Neural cell (in vitro differentiated cells): Measurements from ENCODE around the gene GPC3. TPM values are rescaled to one million over a fixed set of nuclear protein-coding genes. Genes with fewer than 3 reads are reported as not detected.

Source experiments
- H2AFZ ChIP-seq: fragments of 200-600, 300-800 bp; sonication (generic), shearing (Covaris generic); 2 replicates; pipeline ENCODE4 v1.6.0; 2014; ENCODE audit warnings: low read depth, mild to moderate bottlenecking, antibody characterized with exemption, low read length, moderate library complexity
- H3F3A ChIP-seq: fragments of 200-600 bp; shearing (Covaris generic); 2 replicates; pipeline ENCODE4 v1.6.1; 2016; ENCODE audit warnings: mild to moderate bottlenecking, moderate library complexity, mixed read lengths, antibody characterized with exemption, low read length; ENCODE audit not compliant: insufficient read depth, poor library complexity, severe bottlenecking
- H3K27ac ChIP-seq: fragments of 200-600, 300-800 bp; sonication (generic), shearing (Covaris generic); 2 replicates; pipeline ENCODE4 v1.5.1; 2014; ENCODE audit warnings: mild to moderate bottlenecking, low read length, moderate library complexity
- H3K27me3 ChIP-seq: fragments of 300-800, 200-600 bp; sonication (generic), shearing (Covaris generic); 2 replicates; pipeline ENCODE4 v1.6.0; 2014; ENCODE audit warnings: mild to moderate bottlenecking, low read depth, low read length, moderate library complexity; ENCODE audit not compliant: insufficient read depth
- H3K36me3 ChIP-seq: fragments of 300-800, 200-600 bp; sonication (generic), shearing (Covaris generic); 2 replicates; pipeline ENCODE4 v1.5.1; 2014; ENCODE audit warnings: mild to moderate bottlenecking, antibody characterized with exemption, low read length, moderate library complexity; ENCODE audit not compliant: insufficient read depth
- H3K4me2 ChIP-seq: fragments of 300-800, 200-600 bp; sonication (generic), shearing (Covaris generic); 2 replicates; pipeline ENCODE4 v1.6.0; 2014; ENCODE audit warnings: mild to moderate bottlenecking, low read length
- H3K4me3 ChIP-seq: fragments of 300-800, 200-600 bp; sonication (generic), shearing (Covaris generic); 2 replicates; pipeline ENCODE4 v1.5.1; 2014; ENCODE audit warnings: mild to moderate bottlenecking, low read length, moderate library complexity
- H3K79me2 ChIP-seq: fragments of 200-600 bp; shearing (Covaris generic); replicated peaks from 2 replicates; pipeline ENCODE4 v1.6.0; 2014; ENCODE audit warnings: mild to moderate bottlenecking, low read length, moderate library complexity; ENCODE audit not compliant: insufficient read depth
- H3K9ac ChIP-seq: fragments of 300-800, 200-600 bp; sonication (generic), shearing (Covaris generic); 2 replicates; pipeline ENCODE4 v1.6.1; 2016; ENCODE audit warnings: mild to moderate bottlenecking, low read length, mixed read lengths
- H3K9me2 ChIP-seq: fragments of 200-600 bp; shearing (Covaris generic); 2 replicates; pipeline ENCODE4 v1.6.1; 2016; ENCODE audit warnings: mild to moderate bottlenecking, low read length, mixed read lengths; ENCODE audit not compliant: insufficient read depth
- H3K9me3 ChIP-seq: fragments of 200-600, 300-800 bp; sonication (generic), shearing (Covaris generic); 2 replicates; pipeline ENCODE4 v1.6.1; 2016; ENCODE audit warnings: mild to moderate bottlenecking, mixed run types, low read length, moderate library complexity, mixed read lengths
- H4K20me1 ChIP-seq: fragments of 200-600 bp; shearing (Covaris generic); 2 replicates; pipeline ENCODE4 v1.6.1; 2016; ENCODE audit warnings: mild to moderate bottlenecking, mixed run types; ENCODE audit not compliant: insufficient read depth
- EP300 ChIP-seq: fragments of 450-650 bp; conservative IDR thresholded peaks from 2 replicates; pipeline ENCODE4 v1.6.1; 2014; ENCODE audit warnings: antibody characterized with exemption, mild to moderate bottlenecking, moderate library complexity; ENCODE audit not compliant: poor library complexity, severe bottlenecking
- EZH2 ChIP-seq: fragments of 200-600, 300-800 bp; shearing (Covaris generic), sonication (generic); IDR thresholded peaks from 2 replicates; pipeline ENCODE4 v1.6.1; 2014; ENCODE audit warnings: antibody characterized with exemption, low read length, borderline replicate concordance, mild to moderate bottlenecking; ENCODE audit not compliant: insufficient read depth, poor library complexity, severe bottlenecking
- MXI1 ChIP-seq: fragments of 450-650 bp; conservative IDR thresholded peaks from 2 replicates; pipeline ENCODE4 v1.6.1; 2014; ENCODE audit warnings: antibody characterized with exemption, mild to moderate bottlenecking; ENCODE audit not compliant: poor library complexity, severe bottlenecking
- POLR2AphosphoS5 ChIP-seq: IDR thresholded peaks from 2 replicates; pipeline ENCODE4 v1.6.1; 2012
- RAD21 ChIP-seq: fragments of 450-650 bp; conservative IDR thresholded peaks from 2 replicates; pipeline ENCODE4 v1.6.1; 2014; ENCODE audit warnings: antibody characterized with exemption, mild to moderate bottlenecking, moderate library complexity
- SMC3 ChIP-seq: fragments of 450-650 bp; conservative IDR thresholded peaks from 2 replicates; pipeline ENCODE4 v1.6.1; 2014; ENCODE audit warnings: antibody characterized with exemption, mild to moderate bottlenecking, moderate library complexity; ENCODE audit not compliant: poor library complexity
- TAF1 ChIP-seq: IDR thresholded peaks from 2 replicates; pipeline ENCODE4 v1.6.1; 2012; ENCODE audit warnings: low read depth
- polyA plus RNA-seq: library from polyadenylated mRNA; depleted of rRNA; stranded (reverse); fragments of >200 nt; gene quantifications from 2 replicates; pipeline ENCODE4 v1.2.3, GENCODE V29; 2014
- TF ChIP-seq, protein P1 (sequence below): IDR thresholded peaks from 2 replicates; pipeline ENCODE4 v1.6.1; 2012; ENCODE audit warnings: borderline replicate concordance
- TF ChIP-seq, protein P2 (sequence below): fragments of 450-650 bp; IDR thresholded peaks from 2 replicates; pipeline ENCODE4 v1.5.1; 2014; ENCODE audit warnings: antibody characterized with exemption, mild to moderate bottlenecking, moderate library complexity; ENCODE audit not compliant: poor library complexity, severe bottlenecking

Gene GPC3
- polyA plus RNA-seq, 1 donor from 2014 or later, result 2.1 TPM

DNA sequence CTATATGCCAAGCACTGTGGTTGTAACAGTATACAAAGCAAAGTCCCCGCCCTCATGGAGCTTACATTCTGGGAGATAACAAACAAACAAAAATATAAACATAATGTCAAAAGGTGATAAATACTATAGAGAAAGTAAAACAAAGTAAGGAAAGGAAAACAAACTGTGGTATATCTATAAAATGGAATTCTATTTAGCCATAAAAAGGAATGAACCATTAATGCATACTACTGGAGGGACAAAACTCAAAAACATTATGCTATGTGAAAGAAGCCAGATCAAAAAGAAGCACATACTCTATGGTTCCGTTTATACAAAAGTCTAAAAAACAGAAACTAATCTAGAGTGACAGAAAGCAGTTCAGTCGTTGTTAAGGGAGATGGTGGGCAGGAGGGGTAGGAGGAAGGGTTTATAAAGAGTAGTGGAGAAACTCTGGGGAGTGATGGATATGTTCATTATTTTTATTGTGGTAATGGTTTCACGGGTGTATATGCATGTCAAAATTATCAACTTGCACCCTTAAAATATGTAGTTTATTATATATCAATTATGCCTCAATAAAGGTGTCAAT is 31.5 kb downstream of the GPC3 start:
- TF ChIP-seq RAD21 (no peak), MXI1 (no peak)
- TF ChIP-seq, protein P1, sequence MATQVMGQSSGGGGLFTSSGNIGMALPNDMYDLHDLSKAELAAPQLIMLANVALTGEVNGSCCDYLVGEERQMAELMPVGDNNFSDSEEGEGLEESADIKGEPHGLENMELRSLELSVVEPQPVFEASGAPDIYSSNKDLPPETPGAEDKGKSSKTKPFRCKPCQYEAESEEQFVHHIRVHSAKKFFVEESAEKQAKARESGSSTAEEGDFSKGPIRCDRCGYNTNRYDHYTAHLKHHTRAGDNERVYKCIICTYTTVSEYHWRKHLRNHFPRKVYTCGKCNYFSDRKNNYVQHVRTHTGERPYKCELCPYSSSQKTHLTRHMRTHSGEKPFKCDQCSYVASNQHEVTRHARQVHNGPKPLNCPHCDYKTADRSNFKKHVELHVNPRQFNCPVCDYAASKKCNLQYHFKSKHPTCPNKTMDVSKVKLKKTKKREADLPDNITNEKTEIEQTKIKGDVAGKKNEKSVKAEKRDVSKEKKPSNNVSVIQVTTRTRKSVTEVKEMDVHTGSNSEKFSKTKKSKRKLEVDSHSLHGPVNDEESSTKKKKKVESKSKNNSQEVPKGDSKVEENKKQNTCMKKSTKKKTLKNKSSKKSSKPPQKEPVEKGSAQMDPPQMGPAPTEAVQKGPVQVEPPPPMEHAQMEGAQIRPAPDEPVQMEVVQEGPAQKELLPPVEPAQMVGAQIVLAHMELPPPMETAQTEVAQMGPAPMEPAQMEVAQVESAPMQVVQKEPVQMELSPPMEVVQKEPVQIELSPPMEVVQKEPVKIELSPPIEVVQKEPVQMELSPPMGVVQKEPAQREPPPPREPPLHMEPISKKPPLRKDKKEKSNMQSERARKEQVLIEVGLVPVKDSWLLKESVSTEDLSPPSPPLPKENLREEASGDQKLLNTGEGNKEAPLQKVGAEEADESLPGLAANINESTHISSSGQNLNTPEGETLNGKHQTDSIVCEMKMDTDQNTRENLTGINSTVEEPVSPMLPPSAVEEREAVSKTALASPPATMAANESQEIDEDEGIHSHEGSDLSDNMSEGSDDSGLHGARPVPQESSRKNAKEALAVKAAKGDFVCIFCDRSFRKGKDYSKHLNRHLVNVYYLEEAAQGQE, result no peak
- Histone ChIP-seq H3K4me3 (no peak overlapping the region), H3K9me3 (no peaks in the 10 kb centered on the region), H3F3A (no peaks in the 10 kb centered on the region), H3K9me2 (no peaks in the 10 kb centered on the region), H3K79me2 (no peaks in the 10 kb centered on the region), H2AFZ (no peak overlapping the region), H3K9ac (no peak overlapping the region), H3K27ac (no peak overlapping the region), H3K27me3 (no peaks in the 10 kb centered on the region), H3K4me2 (no peak overlapping the region), H4K20me1 (no peaks in the 10 kb centered on the region), H3K36me3 (no peaks in the 10 kb centered on the region)

DNA sequence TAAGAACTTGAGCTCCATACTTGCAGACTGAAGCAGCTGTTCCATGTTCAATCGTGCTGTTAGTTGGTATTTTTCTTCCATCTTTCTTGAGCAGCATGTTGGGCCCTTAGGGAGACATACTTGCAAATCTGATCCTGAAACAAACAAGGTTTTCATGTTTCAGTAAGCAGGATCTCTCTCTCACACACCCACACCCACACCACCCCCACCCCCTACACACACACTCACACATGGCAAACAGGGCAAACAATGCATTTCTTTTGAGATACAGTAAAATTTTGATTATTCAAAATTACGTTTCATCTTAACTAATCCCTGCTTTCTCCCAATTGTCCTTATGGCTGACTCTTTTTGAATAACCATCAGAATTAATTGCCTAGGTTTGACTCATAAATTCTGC is 32.3 kb downstream of the GPC3 start:
- H3K4me3 ChIP-seq, result no peak overlapping the region
- no peaks in the 10 kb centered on the region for H3K79me2 ChIP-seq
- no peak overlapping the region for H3K4me2 ChIP-seq
- TF ChIP-seq POLR2AphosphoS5 (no peak), SMC3 (no peak), EP300 (no peak), RAD21 (no peak), MXI1 (no peak), EZH2 (no peak), TAF1 (no peak)
- TF ChIP-seq, protein P2, sequence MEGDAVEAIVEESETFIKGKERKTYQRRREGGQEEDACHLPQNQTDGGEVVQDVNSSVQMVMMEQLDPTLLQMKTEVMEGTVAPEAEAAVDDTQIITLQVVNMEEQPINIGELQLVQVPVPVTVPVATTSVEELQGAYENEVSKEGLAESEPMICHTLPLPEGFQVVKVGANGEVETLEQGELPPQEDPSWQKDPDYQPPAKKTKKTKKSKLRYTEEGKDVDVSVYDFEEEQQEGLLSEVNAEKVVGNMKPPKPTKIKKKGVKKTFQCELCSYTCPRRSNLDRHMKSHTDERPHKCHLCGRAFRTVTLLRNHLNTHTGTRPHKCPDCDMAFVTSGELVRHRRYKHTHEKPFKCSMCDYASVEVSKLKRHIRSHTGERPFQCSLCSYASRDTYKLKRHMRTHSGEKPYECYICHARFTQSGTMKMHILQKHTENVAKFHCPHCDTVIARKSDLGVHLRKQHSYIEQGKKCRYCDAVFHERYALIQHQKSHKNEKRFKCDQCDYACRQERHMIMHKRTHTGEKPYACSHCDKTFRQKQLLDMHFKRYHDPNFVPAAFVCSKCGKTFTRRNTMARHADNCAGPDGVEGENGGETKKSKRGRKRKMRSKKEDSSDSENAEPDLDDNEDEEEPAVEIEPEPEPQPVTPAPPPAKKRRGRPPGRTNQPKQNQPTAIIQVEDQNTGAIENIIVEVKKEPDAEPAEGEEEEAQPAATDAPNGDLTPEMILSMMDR, result no peak
- TF ChIP-seq, protein P1, result no peak
- no peaks in the 10 kb centered on the region for H4K20me1 ChIP-seq
- H3K27ac ChIP-seq, result no peak overlapping the region
- H3K9ac ChIP-seq, result no peak overlapping the region
- H3K9me3 ChIP-seq, result no peaks in the 10 kb centered on the region
- H3K27me3 ChIP-seq, result no peaks in the 10 kb centered on the region
- H3K9me2 ChIP-seq, result no peaks in the 10 kb centered on the region
- H2AFZ ChIP-seq, result no peak overlapping the region
- H3F3A ChIP-seq, result no peaks in the 10 kb centered on the region
- H3K36me3 ChIP-seq, result no peaks in the 10 kb centered on the region
